GM21786 (cell line): ENCODE results near the gene TBC1D22A.

Source experiments
- ATAC-seq: cut with Tn5 transposase; IDR thresholded peaks from one replicate; pipeline ENCODE4 v1.9.1; 2021; ENCODE audit not compliant: unreplicated experiment

TBC1D22A gene

DNA sequence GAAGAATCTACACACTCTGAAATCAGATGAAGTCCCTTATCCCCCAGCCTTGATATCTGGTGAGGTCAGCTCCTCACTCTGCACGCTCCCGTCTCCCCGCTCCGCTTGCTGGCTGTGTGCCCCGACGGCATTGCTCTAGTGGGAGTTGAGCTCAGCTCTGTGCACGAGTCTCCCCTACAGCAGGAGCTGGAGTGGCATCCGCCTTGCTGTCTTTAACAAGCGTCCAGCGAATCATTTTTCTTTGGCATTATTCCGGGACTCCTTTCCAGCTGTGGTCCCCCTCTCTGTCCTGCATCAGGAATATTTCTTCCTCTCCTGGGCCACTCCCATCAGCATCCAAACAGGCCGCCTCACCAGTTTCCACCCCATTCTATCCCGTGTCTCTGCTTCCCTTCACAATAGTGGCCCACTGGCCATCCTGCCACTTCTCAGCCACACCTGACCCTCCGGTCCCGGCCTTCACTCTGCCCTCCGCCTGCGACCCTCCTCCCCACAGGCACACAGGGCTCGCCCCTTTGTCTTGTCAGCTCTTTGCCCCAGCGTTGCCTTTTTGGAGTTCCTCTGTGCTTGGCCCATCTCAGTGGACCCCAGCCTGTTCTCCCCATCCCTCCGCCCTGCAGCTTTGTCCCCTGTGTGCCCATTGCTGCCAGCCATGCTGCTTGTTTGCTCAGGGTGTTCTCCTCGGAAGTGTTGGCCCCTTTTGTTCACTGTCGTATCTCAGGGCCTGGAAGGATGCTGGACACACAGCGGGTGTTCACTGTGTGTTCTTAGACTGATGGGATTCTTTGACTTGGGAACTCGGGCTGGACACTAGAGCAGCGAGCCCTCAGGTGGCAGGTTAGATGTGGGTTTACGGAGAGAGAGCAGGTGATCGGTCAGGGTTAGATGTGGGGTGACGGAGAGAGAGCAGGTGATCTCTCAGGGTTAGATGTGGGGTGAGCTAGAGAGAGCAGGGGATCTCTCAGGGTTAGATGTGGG, 441.8 kb downstream of the TBC1D22A start:
- ATAC-seq = no peak

DNA sequence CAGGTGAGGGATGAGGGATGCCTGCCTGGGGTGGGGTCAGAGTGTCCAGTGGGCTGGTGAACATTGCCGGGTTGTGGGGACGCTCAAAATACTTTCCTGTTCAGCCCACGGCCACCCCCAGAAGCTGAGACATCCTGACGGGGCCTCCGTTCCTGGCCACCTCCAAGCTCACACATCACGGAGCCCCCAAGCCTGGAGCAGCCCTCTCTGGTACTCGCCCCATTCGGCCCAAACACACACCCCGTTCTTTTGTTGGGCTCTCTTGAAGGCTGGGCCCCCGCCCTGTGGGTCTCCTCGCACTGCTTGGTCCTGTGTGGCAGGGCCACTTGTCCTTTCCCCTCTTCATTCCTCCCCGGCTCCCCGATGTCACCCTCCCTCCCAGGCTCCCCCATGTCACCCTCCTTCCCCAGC, 442.6 kb downstream of the TBC1D22A start:
- no peak for ATAC-seq

- ATAC-seq = no peak
Measured at GRCh38 chr22:47205554-47205953, 443.1 kb downstream of the TBC1D22A start.

DNA sequence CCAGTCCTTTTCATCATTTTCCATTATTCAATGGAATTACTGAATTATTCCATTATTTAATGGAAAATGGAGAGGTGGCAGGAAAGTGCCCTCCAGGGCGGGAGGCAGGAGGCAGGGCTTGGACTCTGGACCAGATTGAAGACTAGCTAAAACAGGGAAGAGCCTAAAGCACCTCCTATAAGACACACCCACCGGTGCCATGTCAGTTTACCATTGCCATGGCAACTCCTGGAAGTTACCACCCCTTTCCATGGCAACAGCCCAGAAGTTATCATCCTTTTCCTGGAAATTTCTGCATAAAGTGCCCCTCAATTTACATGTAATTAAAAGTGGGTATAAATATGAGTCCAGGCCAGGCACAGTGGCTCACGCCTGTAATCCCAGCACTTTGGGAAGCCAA, 443.7 kb downstream of the TBC1D22A start:
- ATAC-seq = no peak

DNA sequence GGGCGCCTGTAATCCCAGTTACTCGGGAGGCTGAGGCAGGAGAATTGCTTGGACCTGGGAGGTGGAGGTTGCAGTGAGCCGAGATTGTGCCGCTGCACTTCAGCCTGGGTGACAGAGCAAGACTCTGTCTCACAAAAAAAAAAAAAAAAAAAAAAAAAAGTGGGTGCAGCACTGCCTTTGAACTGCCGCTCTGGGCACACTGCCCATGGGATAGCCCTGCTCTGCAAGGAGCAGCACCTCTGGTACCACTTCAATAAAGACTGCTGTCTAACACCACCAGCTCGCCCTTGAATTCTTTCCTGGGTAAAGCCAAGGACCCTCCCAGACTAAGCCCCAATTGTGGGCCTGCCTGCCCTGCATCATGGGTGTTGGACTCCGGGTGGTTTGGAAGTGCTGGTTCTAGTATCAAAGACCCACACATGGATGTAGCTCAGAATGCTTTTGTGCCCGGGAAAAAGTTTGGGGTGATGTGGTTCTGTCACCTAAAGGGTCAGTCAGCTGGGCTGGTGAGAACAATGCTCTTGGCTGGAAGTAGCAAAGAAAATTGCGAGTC, 444.3 kb downstream of the TBC1D22A start:
- ATAC-seq = no peak

GRCh38 chr22:47207387-47207786, 444.9 kb downstream of the TBC1D22A start:
- no peak for ATAC-seq

DNA sequence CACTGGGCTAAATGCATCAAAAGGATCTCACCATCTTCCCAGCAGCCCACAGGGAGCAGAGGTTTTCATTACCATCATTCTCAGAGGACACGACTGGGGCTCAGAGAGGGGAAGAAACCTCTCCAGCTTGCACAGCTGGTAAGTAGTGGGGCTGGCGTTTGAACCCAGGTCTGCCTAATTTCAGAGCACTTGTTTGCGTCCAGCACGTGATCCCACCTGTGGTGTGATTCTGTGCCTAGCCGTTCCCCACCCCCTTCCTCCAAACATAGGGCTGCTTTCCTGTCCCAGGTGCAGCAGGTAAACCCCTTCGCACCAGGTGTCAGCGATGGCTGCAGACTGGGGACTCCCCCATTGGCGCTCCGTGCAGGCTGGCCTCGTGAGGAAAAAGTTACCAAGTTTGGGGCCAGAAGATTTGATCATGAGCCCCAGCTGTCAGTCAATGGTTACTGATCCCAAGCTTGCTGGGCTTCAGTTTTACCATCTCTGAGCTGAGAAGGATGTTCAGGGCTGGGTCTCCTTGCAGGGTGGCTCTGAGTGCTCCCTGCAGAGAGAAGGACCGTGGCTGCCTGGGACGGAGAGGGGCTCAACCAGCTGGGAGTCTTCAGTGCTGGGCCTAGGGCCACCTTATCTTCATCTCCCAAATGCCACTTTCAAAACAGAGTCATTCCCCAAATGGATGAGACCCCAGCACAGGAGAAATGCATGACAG, 445.6 kb downstream of the TBC1D22A start:
- no peak for ATAC-seq

DNA sequence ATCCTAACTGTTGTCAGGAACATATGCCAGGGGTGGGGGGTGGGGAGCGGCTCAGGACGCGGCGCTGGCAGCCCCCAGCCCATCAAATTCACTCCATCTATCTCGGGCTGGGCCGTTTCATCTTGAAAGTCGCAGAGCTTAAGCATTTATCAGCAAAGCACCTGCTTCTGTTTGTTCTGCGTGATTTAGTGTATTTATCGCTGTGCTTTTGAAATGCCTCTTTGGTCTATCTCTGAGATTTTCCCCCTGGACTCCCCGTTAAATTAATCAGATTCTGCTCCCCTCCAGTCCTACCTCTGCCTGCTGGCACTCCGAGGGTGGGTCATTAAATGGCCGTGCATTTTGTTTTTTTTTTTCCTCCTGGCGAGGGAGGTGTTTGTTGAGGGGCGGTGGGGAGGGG, 446.2 kb downstream of the TBC1D22A start:
- no peak for ATAC-seq

GRCh38 chr22:47209040-47209514, 446.6 kb downstream of the TBC1D22A start:
- no peak for ATAC-seq

DNA sequence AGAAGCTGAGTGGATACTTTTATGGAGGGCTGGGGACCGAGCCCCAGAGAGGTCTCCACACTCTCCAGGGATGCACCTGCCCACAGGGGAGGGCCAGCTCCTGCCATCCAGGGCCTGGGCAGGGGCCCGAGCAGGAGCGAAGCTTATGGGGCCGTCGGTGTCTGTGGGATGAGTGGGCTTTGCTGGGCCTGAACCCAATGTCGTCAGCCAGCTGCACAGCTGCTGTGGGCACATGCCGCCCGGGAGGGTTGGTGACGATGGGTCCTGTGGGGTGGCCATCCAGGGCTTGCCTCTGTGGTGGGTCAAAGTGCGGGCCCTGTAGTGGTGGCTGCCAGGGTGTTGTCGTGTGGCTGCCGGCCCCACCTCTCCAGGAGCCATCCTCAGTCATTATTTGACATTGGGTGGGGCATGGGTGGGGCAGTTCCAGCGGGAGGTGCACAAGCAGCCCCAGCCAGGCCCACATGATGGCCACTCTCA, 447.1 kb downstream of the TBC1D22A start:
- no peak for ATAC-seq

DNA sequence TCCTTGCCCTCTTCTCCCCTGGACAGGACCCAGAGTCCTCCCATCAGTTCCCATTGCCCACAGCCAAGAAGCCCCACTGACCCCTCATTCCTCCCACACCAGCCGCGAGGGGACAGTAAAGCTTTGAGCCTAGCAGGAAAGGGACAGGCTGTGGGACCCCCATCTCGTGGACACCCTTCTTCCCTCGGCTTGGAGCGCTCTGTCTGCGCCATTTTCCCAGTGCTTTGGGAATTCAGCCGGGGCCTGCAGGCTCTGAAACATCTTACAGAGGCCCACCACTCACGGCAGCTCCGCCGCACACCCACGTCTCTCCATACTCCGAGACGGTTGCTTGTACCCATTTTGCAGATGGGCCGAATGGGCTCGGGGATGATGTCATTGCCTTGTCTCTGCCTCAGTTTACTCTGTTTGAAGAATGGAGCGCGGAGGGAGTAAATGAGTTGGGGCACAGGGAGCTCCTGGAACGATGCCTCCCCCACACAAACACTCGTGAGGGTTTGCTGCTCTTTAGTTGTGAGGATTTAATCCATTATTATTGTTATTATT, 447.7 kb downstream of the TBC1D22A start:
- ATAC-seq = no peak

DNA sequence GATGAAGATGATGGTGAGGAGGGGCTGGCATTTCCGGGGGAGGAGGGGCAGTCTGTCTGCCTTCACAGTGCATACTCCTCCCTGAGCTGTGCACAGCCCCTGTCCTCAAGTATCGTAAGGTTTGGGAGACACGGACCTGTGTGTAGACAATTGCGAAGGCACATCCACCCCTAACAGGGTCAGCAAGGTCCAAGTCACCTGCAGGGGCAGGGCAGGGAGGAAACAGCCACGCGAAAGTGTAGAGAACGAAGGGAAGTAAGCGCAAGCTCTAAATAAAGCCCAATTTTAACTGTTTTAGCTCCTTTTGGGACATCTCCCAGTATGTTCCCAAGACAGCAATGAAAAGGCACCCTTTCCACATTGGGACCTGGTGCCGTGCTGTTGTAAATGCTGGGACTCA, 448.2 kb downstream of the TBC1D22A start:
- ATAC-seq = no peak

GRCh38 chr22:47213571-47214230, 451.3 kb downstream of the TBC1D22A start:
- no peak for ATAC-seq

GRCh38 chr22:47215851-47216250, 453.4 kb downstream of the TBC1D22A start:
- no peak for ATAC-seq

DNA sequence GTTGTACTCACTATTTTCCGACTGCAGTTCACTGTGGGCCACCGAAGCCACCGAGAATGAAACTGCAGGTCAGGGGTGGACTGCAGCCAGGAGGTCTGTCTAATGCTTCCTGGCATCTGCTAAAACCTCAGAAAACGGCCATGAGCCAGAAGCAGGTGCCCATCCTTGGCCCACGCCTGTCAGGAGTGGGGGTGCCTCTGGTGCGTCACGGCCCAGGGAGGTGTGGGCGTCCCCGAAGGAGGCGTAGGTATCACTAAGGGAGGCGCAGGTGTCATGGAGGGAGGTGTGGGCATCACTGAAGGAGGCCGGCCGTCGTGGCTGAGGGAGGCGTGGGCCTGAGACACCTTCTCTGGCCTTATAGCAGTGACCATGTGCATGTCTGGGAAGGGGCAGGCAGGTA, 456.2 kb downstream of the TBC1D22A start:
- no peak for ATAC-seq

DNA sequence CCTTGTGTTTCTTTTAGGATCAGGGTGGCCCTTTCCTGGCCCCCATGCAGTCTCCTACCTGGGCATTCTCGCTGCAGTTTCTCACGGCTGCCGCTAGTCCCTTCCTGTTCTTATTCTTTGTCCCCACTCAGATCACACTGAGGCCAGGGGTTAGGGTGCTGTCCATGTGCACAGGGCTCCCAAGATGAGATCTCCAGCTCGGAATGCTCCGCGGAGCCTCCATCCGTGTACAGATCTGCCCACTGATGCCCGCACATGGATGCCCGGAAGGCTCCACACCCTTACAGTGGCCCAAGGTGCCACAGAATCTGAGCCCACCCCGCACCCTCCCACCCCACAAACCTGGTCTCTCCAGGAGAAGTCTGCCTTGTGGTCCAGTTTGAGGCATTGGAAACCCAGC, 457.3 kb downstream of the TBC1D22A start:
- ATAC-seq = no peak

GRCh38 chr22:47220752-47221151, 458.3 kb downstream of the TBC1D22A start:
- ATAC-seq = no peak

DNA sequence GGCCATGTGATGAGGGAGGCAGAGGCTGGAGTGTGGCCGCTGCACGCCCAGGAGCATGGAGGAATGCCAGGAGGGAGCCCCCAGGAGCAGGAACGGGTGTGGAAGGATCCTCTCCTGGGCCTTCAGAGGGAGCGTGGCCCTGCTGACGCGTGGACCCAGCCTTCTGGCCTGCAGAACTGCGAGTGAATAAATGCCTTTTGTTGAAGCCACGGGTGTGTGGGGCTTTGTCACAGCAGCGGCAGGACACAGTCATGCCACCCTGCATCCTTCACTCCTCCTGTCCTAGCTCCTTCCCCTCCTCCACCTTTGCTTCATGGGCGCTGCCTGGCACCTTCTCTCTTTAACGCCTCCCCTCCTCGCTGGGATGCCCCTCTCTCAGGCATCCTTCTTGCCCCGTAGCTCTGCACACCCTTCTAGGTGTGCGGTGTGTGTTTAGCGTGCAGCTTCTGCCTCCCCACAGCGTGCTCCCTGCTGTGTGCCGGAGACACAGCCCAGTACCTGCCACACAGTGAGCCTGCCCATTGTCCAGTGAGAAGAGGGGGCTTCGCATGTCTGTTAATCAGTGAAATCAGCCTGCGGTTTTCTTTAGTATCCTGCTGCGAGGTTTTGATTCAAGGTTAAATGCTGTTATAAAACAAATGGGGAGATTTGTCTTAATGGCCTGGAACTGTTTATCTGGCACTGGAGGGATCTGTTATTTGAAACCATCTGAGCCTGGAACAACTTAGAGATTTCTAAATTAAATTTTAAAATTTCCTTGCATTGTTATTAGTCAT, 459.6 kb downstream of the TBC1D22A start:
- no peak for ATAC-seq
